K562 (cell line): ENCODE measurements around the gene SAPCD1. TPM values are rescaled to one million over a fixed set of nuclear protein-coding genes. Genes with fewer than 3 reads are reported as not detected.

Experiments
- ATF6 ChIP-seq: sonication (generic); formaldehyde crosslinking; IDR thresholded peaks from 2 replicates; pipeline ENCODE4 v1.4.0; 2020; ENCODE audit warnings: mild to moderate bottlenecking, missing genetic modification reagents
- CUX1 ChIP-seq: fragments of 200-800 bp; sonication (Bioruptor generic); IDR thresholded peaks from 2 replicates; pipeline ENCODE4 v1.6.1; 2016; ENCODE audit warnings: missing genetic modification characterization, missing compliant biosample characterization
- EP300 ChIP-seq: IDR thresholded peaks from 2 replicates; pipeline ENCODE4 v1.6.1; 2012; ENCODE audit warnings: low read length, improper control_type of control experiment
- ETV1 ChIP-seq: fragments of 450-650 bp; conservative IDR thresholded peaks from 2 replicates; pipeline ENCODE4 v1.6.1; 2016; ENCODE audit warnings: missing genetic modification characterization, control low read depth, low read depth, missing compliant biosample characterization
- MTA1 ChIP-seq: fragments of 450-650 bp; IDR thresholded peaks from 2 replicates; pipeline ENCODE4 v1.6.1; 2017; ENCODE audit warnings: borderline replicate concordance
- MTA2 ChIP-seq: fragments of 450-650 bp; IDR thresholded peaks from 2 replicates; pipeline ENCODE4 v1.6.1; 2016; ENCODE audit warnings: low read depth
- NRF1 ChIP-seq, 2 experiments: fragments of 450-650 bp; IDR thresholded peaks in 1 of 2; conservative IDR thresholded peaks in 1 of 2; 2 replicates each; pipeline ENCODE4 v1.6.1; 2014; ENCODE audit warnings: mild to moderate bottlenecking in 2 of 2
- PHF20 ChIP-seq: fragments of 450-650 bp; IDR thresholded peaks from 2 replicates; pipeline ENCODE4 v1.6.1; 2018; ENCODE audit not compliant: partially characterized antibody
- RNF219 ChIP-seq: fragments of 250-450 bp; sonication (Bioruptor Pico); IDR thresholded peaks from 2 replicates; pipeline ENCODE4 v1.5.0; 2022; ENCODE audit warnings: mild to moderate bottlenecking
- SMC3 ChIP-seq: conservative IDR thresholded peaks from 2 replicates; pipeline ENCODE4 v1.6.1; 2011; ENCODE audit warnings: low read depth, low read length, improper control_type of control experiment; ENCODE audit not compliant: insufficient read depth
- SOX6 ChIP-seq: fragments of 450-650 bp; IDR thresholded peaks from 2 replicates; pipeline ENCODE4 v1.6.1; 2014; ENCODE audit warnings: mild to moderate bottlenecking
- TAF9B ChIP-seq: fragments of 450-650 bp; IDR thresholded peaks from 2 replicates; pipeline ENCODE4 v1.6.1; 2018; ENCODE audit warnings: mild to moderate bottlenecking; ENCODE audit not compliant: partially characterized antibody
- THAP12 ChIP-seq: fragments of 250-450 bp; sonication (Bioruptor Pico); IDR thresholded peaks from 2 replicates; pipeline ENCODE4 v1.9.0; 2021; ENCODE audit warnings: mild to moderate bottlenecking, inconsistent platforms
- USF2 ChIP-seq: sonication (generic); formaldehyde crosslinking; IDR thresholded peaks from 2 replicates; pipeline ENCODE4 v1.5.0; 2020; ENCODE audit warnings: missing genetic modification reagents
- ZSCAN32 ChIP-seq: fragments of 450-650 bp; formaldehyde crosslinking; IDR thresholded peaks from 2 replicates; pipeline ENCODE4 v1.4.0; 2020; ENCODE audit warnings: mild to moderate bottlenecking, moderate library complexity
- polyA plus RNA-seq, 8 experiments: library from polyadenylated mRNA; depleted of rRNA in 4 of 8; stranded (reverse) in 5 of 8; unstranded in 3 of 8; fragments of >200 nt; fragmentation: Nextera tagmentation in 2 of 8; fragmentation: Illumina TruSeq in 1 of 8; extraction: Ambion mirVana in 2 of 8; extraction: Trizol in 1 of 8; gene quantifications; 2 replicates each; pipeline versions ENCODE4 v1.2.1 to v1.2.3, GENCODE V29; 2011 to 2014; ENCODE audit warnings: inconsistent platforms in 1 of 8, missing spikeins in 1 of 8
- total RNA-seq, 7 experiments: library from RNA; depleted of rRNA in 6 of 7; stranded (reverse); fragments of >200 nt in 6 of 7; fragmentation: Illumina TruSeq in 2 of 7; extraction: Trizol in 2 of 7; gene quantifications; 2 replicates each; pipeline versions ENCODE4 v1.2.1 to v1.2.3, GENCODE V29; 2011 to 2021; ENCODE audit warnings: low replicate concordance in 1 of 7

SAPCD1 gene
- total and polyA plus RNA-seq, 9 of the 15 experiments (the other 6 are each of a cell fraction or from before 2014, with no cell fraction given): 2.6 to 30.2 (median 7.4) TPM

GRCh38 chr6:31795616-31796298, 33.3 kb downstream of the SAPCD1 start, which contains the start of gene VARS1 (continued):
- TF ChIP-seq THAP12 (CRISPR knock-in tag) (peak; percentile 97), MTA2 (no peak), MTA1 (peak; percentile 83; the same call in 1 of the 2 replicates), EP300 (peak; percentile 59; the same call in 1 of the 2 replicates), TAF9B (no peak), PHF20 (peak; percentile 83), SMC3 (peak; percentile 95; the same call in 1 of the 2 replicates), ATF6 (CRISPR knock-in tag) (no peak), NRF1 (conservative IDR thresholded peaks at IDR 0.05 in 1 of 2, IDR thresholded peaks at IDR 0.05 in 1 of 2) (peak; percentile 70 to 76), CUX1 (no peak), RNF219 (CRISPR knock-in tag) (no peak), ZSCAN32 (no peak), USF2 (CRISPR knock-in tag) (peak; percentile 73), ETV1 (tag) (peak; percentile 65), SOX6 (peak; percentile 84)
